Mucosa of stomach (tissue), 1 donor: ENCODE results near the gene LTBP3.
"Not testable (repeated sequence)": the region's sequence is repeated elsewhere in the genome, so short reads cannot be mapped to it uniquely, and the experiment has no call there.

Experiments used
- H3K27me3 ChIP-seq: one replicate; pipeline ENCODE4 v1.7.0; 2013; ENCODE audit warnings: mild to moderate bottlenecking, low read length; ENCODE audit not compliant: control insufficient read depth, insufficient read depth
- H3K36me3 ChIP-seq: one replicate; pipeline ENCODE4 v1.7.0; 2013; ENCODE audit warnings: low read length; ENCODE audit not compliant: control insufficient read depth, insufficient read depth
- H3K4me1 ChIP-seq: one replicate; pipeline ENCODE4 v1.7.0; 2013; ENCODE audit warnings: mild to moderate bottlenecking, low read length; ENCODE audit not compliant: control insufficient read depth, insufficient read depth
- H3K4me3 ChIP-seq: one replicate; pipeline ENCODE4 v1.7.0; 2013; ENCODE audit warnings: low read length
- H3K9ac ChIP-seq: one replicate; pipeline ENCODE4 v1.7.0; 2013; ENCODE audit warnings: mild to moderate bottlenecking, low read length, moderate library complexity
- H3K9me3 ChIP-seq: one replicate; pipeline ENCODE4 v1.7.0; 2013; ENCODE audit warnings: mild to moderate bottlenecking, low read length, moderate library complexity; ENCODE audit not compliant: control insufficient read depth
- donor health status: Pancreatic carcinoma.

Gene LTBP3

DNA sequence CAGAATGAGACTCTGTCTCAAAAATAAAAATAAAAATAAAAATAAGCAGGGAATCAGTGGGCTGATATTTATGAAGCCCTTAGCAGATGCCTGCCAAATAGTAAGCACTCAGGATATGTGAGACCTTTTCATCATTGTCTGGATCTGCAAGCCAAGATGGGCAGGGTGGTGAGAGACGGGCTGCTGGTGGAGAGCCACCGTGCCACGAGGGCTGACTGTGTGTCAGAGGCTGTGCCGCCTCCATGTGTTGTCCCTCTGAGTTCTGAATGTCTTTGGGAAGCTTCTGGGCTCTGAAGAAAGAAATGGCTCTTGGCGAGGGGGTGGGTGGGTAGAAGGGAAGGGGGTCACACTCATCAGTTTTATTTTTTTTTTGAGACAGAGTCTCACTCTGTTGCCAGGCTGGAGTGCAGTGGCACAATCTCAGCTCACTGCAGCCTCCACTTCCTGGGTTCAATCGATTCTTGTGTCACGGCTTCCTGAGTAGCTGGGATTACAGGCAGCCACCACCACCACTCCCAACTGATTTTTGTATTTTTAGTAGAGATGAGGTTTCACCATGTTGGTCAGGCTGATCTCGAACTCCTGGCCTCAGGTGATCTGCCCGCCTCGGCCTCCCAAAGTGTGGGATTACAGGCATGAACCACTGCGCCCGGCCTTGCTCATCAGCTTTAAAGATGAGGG, 6.9 kb upstream of the LTBP3 start:
- not testable (repeated sequence) for H3K9me3 ChIP-seq, H3K4me3 ChIP-seq, H3K27me3 ChIP-seq, H3K9ac ChIP-seq, H3K36me3 ChIP-seq
- H3K4me1 ChIP-seq, result peaks cover 27% of the 10 kb centered on the region

DNA sequence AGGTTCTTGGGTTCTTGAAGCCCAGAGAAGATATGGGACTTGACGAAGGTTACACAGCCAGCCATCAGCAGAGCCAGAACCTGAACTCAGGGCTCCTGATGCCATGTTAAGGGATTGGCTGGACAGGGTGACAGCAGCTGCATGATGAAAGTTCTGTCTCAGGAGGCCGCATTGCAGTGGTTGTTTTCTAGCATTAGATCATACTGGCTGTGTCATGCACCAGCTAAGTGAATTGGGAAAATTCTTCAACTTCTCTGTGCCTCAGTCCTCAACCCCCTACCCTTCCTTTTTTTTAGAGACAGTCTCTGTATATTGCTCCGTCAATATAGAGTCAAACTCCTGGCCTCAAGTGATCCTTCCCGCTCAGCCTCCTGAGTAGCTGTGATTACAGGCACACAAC, 5.4 kb upstream of the LTBP3 start:
- no peaks in the 10 kb centered on the region for H3K27me3 ChIP-seq
- H3K9me3 ChIP-seq, result no peaks in the 10 kb centered on the region
- H3K36me3 ChIP-seq, result no peaks in the 10 kb centered on the region
- H3K4me3 ChIP-seq, result no peak overlapping the region
- peaks cover 30% of the 10 kb centered on the region for H3K4me1 ChIP-seq
- no peak overlapping the region for H3K9ac ChIP-seq

DNA sequence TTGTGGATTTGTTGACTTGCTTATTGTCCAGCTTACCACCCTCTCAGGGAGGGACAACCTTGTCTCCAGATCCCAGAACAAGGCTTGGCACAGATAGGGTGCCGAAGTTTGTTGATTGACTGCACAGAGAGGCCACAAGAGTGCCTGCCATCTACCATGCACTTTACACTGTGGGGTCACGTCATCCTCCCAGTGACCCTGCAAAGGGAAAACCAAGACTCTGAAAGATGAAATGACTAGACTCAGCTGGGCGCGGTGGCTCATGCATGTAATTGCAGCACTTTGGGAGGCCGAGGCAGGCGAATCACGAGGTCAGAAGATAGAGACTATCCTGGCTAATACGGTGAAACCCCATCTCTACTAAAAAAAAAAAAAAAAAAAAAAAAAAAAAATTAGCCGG, 4.6 kb upstream of the LTBP3 start:
- Histone ChIP-seq H3K9me3 (no peaks in the 10 kb centered on the region), H3K27me3 (no peaks in the 10 kb centered on the region), H3K36me3 (no peaks in the 10 kb centered on the region), H3K4me1 (peaks cover 28% of the 10 kb centered on the region), H3K4me3 (no peak overlapping the region), H3K9ac (no peak overlapping the region)

DNA sequence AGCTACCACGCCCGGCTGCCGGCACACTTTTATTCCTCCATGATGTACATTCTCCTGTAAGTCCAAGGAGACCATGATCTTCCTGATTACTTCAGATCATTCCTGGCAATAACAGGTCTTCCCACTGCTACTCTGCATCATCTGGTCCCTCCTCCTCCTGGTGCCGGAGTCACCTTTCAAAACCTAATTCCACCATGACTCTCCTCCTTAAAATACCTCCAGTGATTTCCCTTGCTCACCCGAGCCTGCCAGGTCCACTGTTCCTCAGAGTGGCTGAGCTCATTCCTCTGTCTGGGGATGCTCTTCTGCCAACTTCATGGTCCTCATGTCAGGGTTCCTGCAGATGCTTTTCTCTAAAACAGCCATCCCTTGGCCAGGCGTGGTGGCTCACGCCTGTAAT, 3.9 kb upstream of the LTBP3 start:
- Histone ChIP-seq H3K9me3 (no peaks in the 10 kb centered on the region), H3K4me1 (peaks cover 33% of the 10 kb centered on the region), H3K27me3 (no peaks in the 10 kb centered on the region), H3K36me3 (no peaks in the 10 kb centered on the region), H3K9ac (no peak overlapping the region), H3K4me3 (no peak overlapping the region)

DNA sequence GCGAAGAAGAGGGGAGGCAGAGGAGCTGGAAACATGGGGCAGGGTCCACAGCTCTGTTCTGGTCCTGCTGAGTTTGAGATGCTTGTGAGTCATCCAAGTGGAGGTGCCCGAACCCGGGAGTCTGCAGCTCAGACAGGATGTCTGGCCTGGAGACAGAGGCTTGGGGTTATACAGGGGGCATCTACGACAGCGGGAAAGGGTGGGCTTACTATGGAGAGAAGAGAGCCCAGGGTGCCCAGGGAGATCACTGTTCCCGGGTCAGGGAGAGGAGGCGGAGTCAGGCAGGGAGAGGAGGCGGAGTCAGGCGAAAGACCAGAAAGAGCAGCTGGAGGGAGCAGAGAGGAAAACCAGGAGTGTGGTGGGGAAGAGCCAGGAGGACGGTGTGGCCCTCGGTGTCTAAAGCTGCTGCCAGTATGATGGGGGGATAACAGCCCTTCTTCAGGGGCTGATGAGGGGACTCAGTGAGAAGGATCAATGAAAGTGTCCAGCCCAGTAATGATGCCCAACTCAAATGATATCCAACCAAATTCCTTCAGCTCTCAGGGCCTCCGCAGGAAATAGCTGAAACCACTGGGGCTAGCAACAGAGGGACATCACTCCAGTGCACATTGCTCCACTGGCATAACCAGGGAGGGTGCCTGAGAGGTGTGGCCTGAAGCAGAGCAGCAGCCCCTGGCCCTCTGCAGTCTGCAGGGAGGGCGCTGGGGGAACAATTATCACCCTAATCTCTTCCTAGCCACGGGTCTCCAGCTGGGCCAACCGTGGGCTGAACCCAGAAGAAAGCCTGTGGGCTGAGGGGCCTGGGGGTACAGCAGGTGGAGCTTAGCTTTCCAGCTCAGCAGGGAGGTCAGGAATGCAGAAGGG, 2.6 kb upstream of the LTBP3 start:
- Histone ChIP-seq H3K36me3 (no peaks in the 10 kb centered on the region), H3K4me3 (no peak overlapping the region), H3K9ac (peak overlapping the region; percentile 14), H3K9me3 (no peaks in the 10 kb centered on the region), H3K27me3 (no peaks in the 10 kb centered on the region), H3K4me1 (peaks cover 42% of the 10 kb centered on the region)

DNA sequence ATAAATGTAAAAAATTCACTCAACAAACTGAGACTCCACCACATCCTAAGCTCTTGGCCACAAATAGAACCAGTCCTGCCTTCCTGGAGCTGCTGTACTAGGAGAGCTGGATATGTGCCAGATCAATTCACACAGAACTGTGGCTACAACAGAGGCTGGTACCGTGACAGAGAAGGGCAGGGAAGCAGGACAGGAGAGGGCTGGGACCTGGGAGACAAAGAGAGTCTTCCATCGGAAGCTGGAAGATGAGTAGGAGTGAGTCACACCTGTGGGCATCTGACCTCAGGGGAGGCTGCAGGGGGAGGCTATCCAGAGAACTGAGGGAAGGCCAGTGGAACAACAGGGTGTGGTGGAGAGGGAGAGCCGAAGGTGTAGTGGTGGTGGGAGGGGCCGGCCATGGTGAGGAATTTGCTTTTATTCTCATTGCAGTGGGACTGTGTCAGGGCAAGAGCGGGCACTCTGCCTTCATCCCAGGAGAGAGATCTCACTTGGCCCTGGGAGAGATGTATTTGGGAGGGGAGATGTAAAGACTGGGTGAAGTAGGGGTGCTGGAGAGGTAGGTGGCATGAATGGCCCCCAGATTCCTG, 1.9 kb upstream of the LTBP3 start:
- Histone ChIP-seq H3K9me3 (no peaks in the 10 kb centered on the region), H3K36me3 (no peaks in the 10 kb centered on the region), H3K9ac (peak overlapping the region; percentile 14), H3K4me3 (no peak overlapping the region), H3K27me3 (no peaks in the 10 kb centered on the region), H3K4me1 (peaks cover 49% of the 10 kb centered on the region)

DNA sequence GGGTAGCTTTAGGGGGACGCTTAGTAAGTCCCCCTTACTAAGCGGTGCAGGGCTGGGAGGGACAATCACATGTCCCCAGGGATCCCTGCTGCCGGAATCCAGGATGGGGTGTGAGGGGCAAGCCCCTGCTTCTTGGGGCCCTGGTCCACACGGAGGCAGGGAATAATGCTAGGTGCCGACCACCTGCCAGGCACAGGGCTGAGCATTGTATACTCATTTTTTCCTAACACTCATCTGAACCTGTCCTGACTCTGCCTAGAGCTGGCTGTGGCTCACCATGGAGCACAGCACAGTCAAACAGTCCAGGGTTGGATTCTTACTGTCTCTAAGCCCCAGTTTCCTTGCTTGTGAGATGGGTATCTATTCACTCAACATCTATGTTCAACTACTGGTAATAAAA, 1.4 kb upstream of the LTBP3 start:
- Histone ChIP-seq H3K9me3 (no peaks in the 10 kb centered on the region), H3K9ac (peak overlapping the region; percentile 55), H3K36me3 (no peaks in the 10 kb centered on the region), H3K4me1 (peaks cover 50% of the 10 kb centered on the region), H3K27me3 (no peaks in the 10 kb centered on the region), H3K4me3 (no peak overlapping the region)

DNA sequence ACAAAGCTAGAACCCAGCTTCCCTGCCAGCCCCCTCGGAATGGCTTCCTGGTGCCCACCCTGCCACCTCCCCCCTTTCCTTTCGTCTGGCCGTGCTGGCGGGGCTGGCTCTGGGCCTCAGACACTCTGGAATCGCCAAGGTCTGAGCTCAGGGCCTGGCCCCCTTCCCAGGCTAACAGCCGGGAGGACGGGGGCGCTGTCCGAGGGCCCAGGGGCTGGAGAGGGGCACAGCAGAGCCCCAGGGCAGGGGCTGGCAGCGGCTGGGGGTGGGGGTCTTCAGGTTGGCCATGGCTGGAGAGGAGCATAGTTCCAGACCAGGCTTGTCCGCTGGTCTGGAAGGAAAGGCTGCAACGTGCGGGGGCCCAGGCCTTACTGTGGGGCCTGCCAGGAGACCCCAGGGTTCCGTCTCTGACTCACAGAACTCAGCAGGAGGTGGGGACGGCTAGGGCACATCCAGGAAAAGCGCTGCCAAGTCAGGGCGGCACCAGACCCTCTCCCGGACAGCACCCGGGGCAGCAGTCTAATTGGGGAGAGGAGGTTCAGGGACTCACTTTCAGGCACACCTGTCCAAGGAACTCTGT, 861 bp upstream of the LTBP3 start:
- no peaks in the 10 kb centered on the region for H3K27me3 ChIP-seq
- H3K9ac ChIP-seq, result peak overlapping the region; percentile 55
- H3K4me1 ChIP-seq, result peaks cover 54% of the 10 kb centered on the region
- no peak overlapping the region for H3K4me3 ChIP-seq
- no peaks in the 10 kb centered on the region for H3K36me3 ChIP-seq
- H3K9me3 ChIP-seq, result no peaks in the 10 kb centered on the region

DNA sequence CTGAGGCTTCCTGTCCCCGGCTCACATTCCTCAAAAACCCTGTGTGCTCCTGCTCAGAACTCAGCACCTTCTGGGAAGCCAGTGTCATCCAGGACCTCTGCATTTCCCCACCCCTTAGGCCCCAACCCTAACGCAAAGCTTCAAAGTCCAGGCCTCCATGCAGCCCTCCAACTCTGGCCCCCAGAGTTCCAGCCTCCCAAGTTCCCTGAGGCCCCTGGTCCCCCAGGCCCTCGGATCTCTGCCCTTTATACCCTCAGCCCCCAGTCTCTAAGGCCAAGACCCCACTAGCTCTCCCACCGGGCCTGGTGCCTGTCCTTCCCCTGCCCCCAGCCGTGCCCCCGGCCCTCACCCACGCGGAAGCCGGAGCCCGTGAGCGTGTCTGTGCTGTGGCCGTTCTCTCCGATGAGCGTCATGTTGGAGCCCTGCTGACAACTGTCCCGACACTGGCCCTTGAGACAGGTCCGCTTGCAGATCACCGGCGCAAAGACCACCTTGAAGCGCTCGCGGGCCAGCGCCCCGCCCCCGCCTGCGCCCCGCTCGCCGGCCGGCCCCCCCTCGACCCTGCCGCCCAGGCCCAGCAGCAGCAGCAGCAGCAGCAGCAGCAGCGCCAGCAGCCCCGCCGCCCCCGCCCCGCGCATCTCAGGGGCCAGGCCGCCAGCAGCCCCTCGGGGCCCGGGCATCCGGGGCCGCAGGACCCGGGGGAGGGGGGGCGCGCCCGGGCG, 718 bp downstream of the LTBP3 start:
- Histone ChIP-seq H3K9me3 (no peaks in the 10 kb centered on the region), H3K9ac (peak overlapping the region; percentile 44), H3K27me3 (no peaks in the 10 kb centered on the region), H3K4me1 (peaks cover 54% of the 10 kb centered on the region), H3K4me3 (no peak overlapping the region), H3K36me3 (no peaks in the 10 kb centered on the region)

DNA sequence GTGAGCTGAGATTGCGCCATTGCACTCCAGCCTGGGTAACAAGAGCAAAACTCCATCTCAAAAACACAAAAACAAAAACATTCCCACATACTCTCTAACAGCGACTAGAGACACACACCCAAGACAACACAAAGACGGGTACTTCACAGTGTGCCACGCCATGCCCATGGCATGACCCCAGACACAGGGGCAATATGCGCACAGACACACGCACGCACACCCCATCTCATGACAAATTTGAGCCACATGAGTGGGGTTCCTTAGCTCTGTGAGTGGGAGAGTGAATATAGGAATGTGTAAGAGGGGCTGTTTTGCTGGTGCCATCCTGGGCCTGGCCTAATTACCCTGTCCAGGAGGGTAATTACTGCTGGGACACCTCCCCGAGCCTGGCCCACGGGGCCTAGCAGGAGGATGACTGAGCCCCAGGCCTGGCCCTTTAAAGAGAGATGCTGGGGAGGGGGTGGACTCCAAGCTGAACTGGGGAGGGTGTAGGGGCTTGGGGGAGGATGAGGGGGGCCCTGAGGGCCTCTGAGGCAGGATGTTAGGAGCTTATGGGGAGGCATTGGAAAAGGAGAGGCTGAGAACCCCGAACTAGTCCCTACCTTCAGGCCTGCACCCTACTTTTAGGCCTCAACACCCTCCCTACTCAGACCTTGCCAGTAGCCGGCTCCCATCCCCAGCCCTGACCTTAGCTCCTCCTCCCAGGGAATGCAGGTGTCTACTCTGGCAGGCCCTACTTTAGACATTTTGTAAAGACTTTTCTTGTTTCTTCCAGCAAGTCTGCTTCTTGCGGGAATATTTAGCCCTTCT, 1.5 kb downstream of the LTBP3 start:
- Histone ChIP-seq H3K4me1 (peaks cover 58% of the 10 kb centered on the region), H3K36me3 (no peaks in the 10 kb centered on the region), H3K4me3 (no peak overlapping the region), H3K27me3 (no peaks in the 10 kb centered on the region), H3K9ac (peak overlapping the region; percentile 44), H3K9me3 (no peaks in the 10 kb centered on the region)

DNA sequence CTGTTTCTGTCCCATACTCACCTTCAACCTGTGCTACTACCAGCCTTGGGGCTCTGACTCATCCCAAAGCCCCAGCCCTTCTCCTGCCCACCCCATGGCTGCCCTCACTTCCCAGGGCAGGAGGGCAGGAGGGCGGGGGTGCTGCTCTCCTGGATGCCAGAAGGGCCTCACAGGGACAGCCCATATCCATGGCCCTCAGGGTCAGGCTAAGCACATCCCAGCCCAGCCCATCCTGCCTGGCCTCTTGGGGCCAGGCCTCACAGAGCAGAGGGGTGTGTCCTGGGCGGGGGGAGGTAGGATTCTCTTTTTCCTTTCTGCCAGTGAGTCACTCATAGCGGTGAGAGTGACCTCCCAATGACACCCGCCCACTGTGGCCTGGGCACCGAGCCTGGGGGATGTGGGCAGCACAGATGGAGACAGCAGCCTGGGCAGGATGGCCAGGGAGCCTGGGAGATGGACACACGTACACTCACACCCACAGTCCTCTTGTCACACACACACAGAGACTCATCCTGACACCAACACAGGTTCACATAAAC, 2.4 kb downstream of the LTBP3 start:
- no peaks in the 10 kb centered on the region for H3K9me3 ChIP-seq
- peaks cover 59% of the 10 kb centered on the region for H3K4me1 ChIP-seq
- H3K9ac ChIP-seq, result no peak overlapping the region
- H3K36me3 ChIP-seq, result no peaks in the 10 kb centered on the region
- no peaks in the 10 kb centered on the region for H3K27me3 ChIP-seq
- no peak overlapping the region for H3K4me3 ChIP-seq
